Thyroid gland (tissue), 4 donors: ENCODE data around the gene RDX. TPM values are rescaled to one million over a fixed set of nuclear protein-coding genes. Genes with fewer than 3 reads are reported as not detected.
"Not testable (repeated sequence)": the region's sequence is repeated elsewhere in the genome, so short reads cannot be mapped to it uniquely, and the experiment has no call there.

ENCODE experiments used
- DNase-seq, 2 donors: peaks; one replicate each; pipeline ENCODE4 v3.0.0-alpha.2; 2019
- H3K27ac ChIP-seq, 3 donors: fragments of 200-600 bp; sonication (generic); 1 replicate in 2 of 3; 2 replicates in 1 of 3; pipeline ENCODE4 v1.5.1; 2016 to 2019; ENCODE audit warnings: mild to moderate bottlenecking in 1 of 3, moderate library complexity in 1 of 3
- H3K27me3 ChIP-seq: fragments of 200-600 bp; sonication (generic); one replicate; pipeline ENCODE4 v1.5.1; 2019
- H3K36me3 ChIP-seq, 2 donors: fragments of 200-600 bp; sonication (generic); one replicate each; pipeline ENCODE4 v1.5.1; 2016 to 2019
- H3K4me1 ChIP-seq, 2 donors: fragments of 200-600 bp; sonication (generic); one replicate each; pipeline ENCODE4 v1.5.1; 2017 to 2019
- H3K4me3 ChIP-seq, 3 donors: fragments of 200-600 bp; sonication (generic); replicated peaks in 1 of 3; 1 replicate in 2 of 3; 2 replicates in 1 of 3; pipeline ENCODE4 v1.5.1; 2016; ENCODE audit warnings: mild to moderate bottlenecking in 1 of 3
- H3K9me3 ChIP-seq: fragments of 200-600 bp; sonication (generic); one replicate; pipeline ENCODE4 v1.5.1; 2017
- CTCF ChIP-seq, 6 experiments: fragments of 200-600 bp in 3 of 6; fragments of 450-650 bp in 3 of 6; sonication (generic) in 3 of 6; IDR thresholded peaks; one replicate each; pipeline ENCODE4 v1.5.1; 2016 to 2019; ENCODE audit warnings: antibody characterized with exemption in 6 of 6, mild to moderate bottlenecking in 2 of 6, inconsistent platforms in 1 of 6, moderate library complexity in 1 of 6
- POLR2A ChIP-seq, 2 donors: fragments of 450-650 bp; IDR thresholded peaks; one replicate each; pipeline ENCODE4 v1.6.1; 2017; ENCODE audit warnings: antibody characterized with exemption in 2 of 2, mild to moderate bottlenecking in 2 of 2, moderate library complexity in 1 of 2
- WGBS, 2 donors: methylation state at CpG; one replicate each; pipeline ENCODE4 v1.1.5; 2017; 5-methylcytosine and 5-hydroxymethylcytosine counted together
- intact Hi-C: fragments of 100-400 bp; cut with DNase I; formaldehyde crosslinking; loops from one replicate; pipeline ENCODE4 v1.15.1; 2023
- total RNA-seq, 4 donors: library from RNA; depleted of rRNA; stranded (reverse); fragments of >200 nt; gene quantifications; one replicate each; pipeline ENCODE4 v1.2.3, GENCODE V29; 2016

Gene RDX
- total RNA-seq, 4 donors from 2014 or later, result 83.2 to 138 (median 107) TPM

DNA sequence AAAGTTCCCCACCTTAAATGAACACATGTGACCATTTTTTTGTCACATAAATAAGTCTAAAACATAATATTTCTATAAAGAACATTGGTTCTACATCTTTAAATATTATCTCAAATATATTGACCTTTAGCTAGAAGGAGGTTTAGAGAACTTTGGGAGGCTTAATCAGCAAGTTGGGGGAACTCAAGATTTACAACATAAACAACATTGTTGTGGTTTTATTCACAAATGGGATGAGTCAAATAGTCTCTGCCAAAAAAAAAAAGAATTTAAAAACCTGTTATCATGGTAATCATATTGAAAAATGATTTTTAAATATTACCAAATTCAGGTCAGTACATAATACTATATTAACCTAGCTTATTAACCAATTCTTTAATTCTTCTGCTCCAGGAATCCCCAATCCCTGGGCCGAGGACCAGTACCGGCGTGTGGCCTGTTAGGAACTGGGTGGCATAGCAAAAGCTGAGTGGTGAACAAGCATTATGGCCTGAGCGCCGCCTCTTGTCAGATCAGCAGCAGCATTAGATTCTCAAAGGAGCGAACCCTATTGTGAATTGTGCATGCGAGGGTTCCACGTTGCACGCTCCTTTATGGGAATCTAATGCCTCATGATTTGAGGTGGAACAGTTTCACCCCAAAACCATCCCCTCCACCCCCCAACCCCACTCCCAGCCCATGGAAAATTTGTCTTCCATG lies 98.2 kb downstream of the RDX start:
- intact Hi-C loops, result no loop called here
- H3K36me3 ChIP-seq, result no peaks in the 10 kb centered on the region
- no peaks in the 10 kb centered on the region for H3K27me3 ChIP-seq
- no peak for DNase-seq
- H3K4me1 ChIP-seq, result no peaks in the 10 kb centered on the region
- 97 to 98% methylated on average over 9 of the region's 9 CpGs for WGBS, 2 donors
- TF ChIP-seq POLR2A (IDR thresholded peaks at IDR 0.05) (no peak), CTCF (IDR thresholded peaks at IDR 0.05) (no peak)
- H3K4me3 ChIP-seq, result no peak overlapping the region
- H3K9me3 ChIP-seq, result no peaks in the 10 kb centered on the region
- no peak overlapping the region for H3K27ac ChIP-seq

- Histone ChIP-seq H3K9me3 (no peaks in the 10 kb centered on the region), H3K36me3 (no peaks in the 10 kb centered on the region), H3K27me3 (no peaks in the 10 kb centered on the region), H3K4me3 (no peak overlapping the region), H3K27ac (no peak overlapping the region), H3K4me1 (no peaks in the 10 kb centered on the region)
- no peak for TF ChIP-seq CTCF (IDR thresholded peaks at IDR 0.05)
- TF ChIP-seq POLR2A (IDR thresholded peaks at IDR 0.05), result no peak
- intact Hi-C loops, result no loop called here
- WGBS, 2 donors, result 91% methylated on average over 9 of the region's 9 CpGs
- DNase-seq, result no peak
Observed at GRCh38 chr11:110196884-110197420, 99.5 kb downstream of the RDX start.

GRCh38 chr11:110196241-110196754 lies 100.1 kb downstream of the RDX start:
- Histone ChIP-seq H3K27me3 (no peaks in the 10 kb centered on the region), H3K4me3 (no peak overlapping the region), H3K36me3 (no peaks in the 10 kb centered on the region), H3K27ac (no peak overlapping the region), H3K4me1 (no peaks in the 10 kb centered on the region), H3K9me3 (no peaks in the 10 kb centered on the region)
- intact Hi-C loops, result no loop called here
- no peak for DNase-seq
- TF ChIP-seq CTCF (IDR thresholded peaks at IDR 0.05) (no peak), POLR2A (IDR thresholded peaks at IDR 0.05) (no peak)
- WGBS, 2 donors, result 93% methylated on average over 5 of the region's 5 CpGs

DNA sequence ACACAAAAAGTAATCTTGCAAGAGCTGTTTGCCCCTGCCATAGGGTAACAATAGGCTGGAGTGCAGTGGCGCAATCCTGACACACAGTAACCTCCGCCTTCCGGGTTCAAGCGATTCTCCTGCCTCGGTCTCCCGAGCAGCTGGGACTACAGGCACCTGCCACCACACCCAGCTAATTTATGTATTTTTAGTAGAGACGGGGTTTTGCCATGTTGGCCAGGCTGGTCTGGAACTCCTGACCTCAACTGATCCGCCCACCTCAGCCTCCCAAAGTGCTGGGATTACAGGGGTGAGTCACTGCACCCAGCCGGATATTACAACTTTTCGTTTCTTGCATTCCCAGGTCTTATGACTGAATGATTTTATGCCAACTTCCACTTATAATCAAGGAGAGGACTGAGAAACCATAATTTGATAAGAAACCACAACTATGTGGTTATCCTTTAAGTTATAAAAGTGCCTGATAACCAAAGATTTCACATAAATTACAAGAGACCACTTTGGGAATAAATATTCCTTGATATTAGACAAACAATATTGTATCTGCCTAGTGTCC lies 102.1 kb downstream of the RDX start:
- H3K27me3 ChIP-seq, H3K36me3 ChIP-seq, H3K9me3 ChIP-seq, H3K4me1 ChIP-seq, H3K4me3 ChIP-seq, DNase-seq, intact Hi-C loops, H3K27ac ChIP-seq: not testable (repeated sequence)
- 91% methylated on average over 10 of the region's 10 CpGs for WGBS, 2 donors

DNA sequence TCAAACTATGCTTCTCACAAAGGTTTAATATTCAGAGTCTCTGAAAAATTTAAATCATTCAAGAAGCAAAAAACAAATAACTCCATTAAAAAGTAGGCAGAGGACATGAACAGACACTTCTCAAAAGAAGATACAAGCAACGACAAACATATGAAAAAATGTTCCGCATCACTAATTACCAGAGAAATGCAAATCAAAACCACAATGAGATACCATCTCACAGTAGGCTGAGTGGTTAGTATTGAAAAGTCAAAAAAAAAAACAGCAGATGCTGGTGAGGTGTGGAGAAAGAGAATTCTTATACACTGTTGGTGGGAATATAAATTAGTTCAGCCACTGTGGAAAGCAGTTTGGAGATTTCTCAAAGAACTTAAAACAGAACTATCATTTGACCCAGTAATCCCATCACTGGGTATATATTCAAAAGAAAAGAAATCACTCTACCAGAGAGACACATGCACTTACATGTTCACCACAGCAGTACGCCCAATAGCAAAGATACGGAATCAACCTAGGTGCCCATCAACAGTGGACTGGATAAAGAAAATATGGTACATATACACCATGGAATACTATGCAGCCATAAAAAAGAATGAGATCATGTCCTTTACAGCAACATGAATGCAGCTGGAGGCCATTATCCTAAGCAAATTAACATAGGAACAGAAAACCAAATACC lies 103.7 kb downstream of the RDX start:
- H3K4me1 ChIP-seq, H3K27me3 ChIP-seq, H3K27ac ChIP-seq, DNase-seq, H3K36me3 ChIP-seq, H3K9me3 ChIP-seq, intact Hi-C loops, H3K4me3 ChIP-seq: not testable (repeated sequence)
- 77 to 85% methylated on average over 4 of the region's 4 CpGs for WGBS, 2 donors

- no peaks in the 10 kb centered on the region for H3K4me1 ChIP-seq
- intact Hi-C loops, result no loop called here
- 92 to 93% methylated on average over 1 of the region's 1 CpG for WGBS, 2 donors
Observed at GRCh38 chr11:110190885-110191284, 105.5 kb downstream of the RDX start.

More at GRCh38 chr11:110190885-110191284, 105.5 kb downstream of the RDX start:
- H3K27me3 ChIP-seq, result no peaks in the 10 kb centered on the region
- no peak for TF ChIP-seq CTCF (IDR thresholded peaks at IDR 0.05)
- no peak for TF ChIP-seq POLR2A (IDR thresholded peaks at IDR 0.05)
- no peaks in the 10 kb centered on the region for H3K9me3 ChIP-seq
- DNase-seq, result no peak
- H3K4me3 ChIP-seq, result no peak overlapping the region
- no peak overlapping the region for H3K27ac ChIP-seq
- no peaks in the 10 kb centered on the region for H3K36me3 ChIP-seq
